ENCODE data around the gene CDC42BPB.
"Not testable (repeated sequence)": the region's sequence is repeated elsewhere in the genome, so short reads cannot be mapped to it uniquely, and the experiment has no call there.

CDC42BPB gene

DNA sequence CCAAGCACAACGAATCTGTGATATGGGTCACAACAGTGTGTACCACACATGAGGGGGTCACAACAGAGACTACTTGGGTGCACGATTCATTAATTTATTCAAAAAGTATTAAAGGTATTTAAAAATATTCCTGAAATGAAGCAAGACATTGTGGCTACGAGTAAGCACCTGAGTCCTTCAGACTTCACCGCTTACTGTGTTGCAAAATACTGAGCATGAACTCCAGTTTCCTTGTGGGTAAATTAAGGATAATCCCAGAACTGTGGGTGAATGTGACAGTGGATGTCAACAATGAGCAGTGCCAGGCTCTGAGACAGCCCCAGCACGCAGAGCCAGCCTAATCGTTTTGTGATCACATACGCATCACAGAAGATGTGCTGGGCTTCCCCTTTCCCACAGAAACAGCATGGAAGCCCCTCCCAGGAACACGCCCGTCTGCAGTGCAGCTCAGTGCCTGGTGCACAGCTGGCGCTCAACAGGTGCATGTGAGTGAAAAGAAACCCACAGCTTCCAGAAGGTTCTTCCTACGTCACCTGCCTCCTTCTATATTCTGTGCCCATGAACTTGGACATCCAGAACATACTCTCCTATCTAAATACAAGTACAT lies 29.1 kb downstream of the CDC42BPB start:
- TF ChIP-seq, protein P1, sequence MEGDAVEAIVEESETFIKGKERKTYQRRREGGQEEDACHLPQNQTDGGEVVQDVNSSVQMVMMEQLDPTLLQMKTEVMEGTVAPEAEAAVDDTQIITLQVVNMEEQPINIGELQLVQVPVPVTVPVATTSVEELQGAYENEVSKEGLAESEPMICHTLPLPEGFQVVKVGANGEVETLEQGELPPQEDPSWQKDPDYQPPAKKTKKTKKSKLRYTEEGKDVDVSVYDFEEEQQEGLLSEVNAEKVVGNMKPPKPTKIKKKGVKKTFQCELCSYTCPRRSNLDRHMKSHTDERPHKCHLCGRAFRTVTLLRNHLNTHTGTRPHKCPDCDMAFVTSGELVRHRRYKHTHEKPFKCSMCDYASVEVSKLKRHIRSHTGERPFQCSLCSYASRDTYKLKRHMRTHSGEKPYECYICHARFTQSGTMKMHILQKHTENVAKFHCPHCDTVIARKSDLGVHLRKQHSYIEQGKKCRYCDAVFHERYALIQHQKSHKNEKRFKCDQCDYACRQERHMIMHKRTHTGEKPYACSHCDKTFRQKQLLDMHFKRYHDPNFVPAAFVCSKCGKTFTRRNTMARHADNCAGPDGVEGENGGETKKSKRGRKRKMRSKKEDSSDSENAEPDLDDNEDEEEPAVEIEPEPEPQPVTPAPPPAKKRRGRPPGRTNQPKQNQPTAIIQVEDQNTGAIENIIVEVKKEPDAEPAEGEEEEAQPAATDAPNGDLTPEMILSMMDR (IDR thresholded peaks at IDR 0.05; ENCODE audit: borderline replicate concordance, extremely low read depth, low read length, poor library complexity, severe bottlenecking), result no peak
- Histone ChIP-seq H4K20me1 (ENCODE audit: insufficient read depth, low read length) (no peaks in the 10 kb centered on the region), H3K79me2 (ENCODE audit: insufficient read depth, low read length) (no peaks in the 10 kb centered on the region), H3K4me3 (ENCODE audit: low read depth in 1 of 2, low read length in 2 of 2) (no peak overlapping the region), H3K4me2 (ENCODE audit: insufficient read depth, low read length) (no peak overlapping the region), H2AFZ (ENCODE audit: low read depth, low read length) (no peak overlapping the region), H3K36me3 (ENCODE audit: insufficient read depth, low read length) (no peaks in the 10 kb centered on the region), H3K9me3 (ENCODE audit: insufficient read depth, low read length, severe bottlenecking) (no peaks in the 10 kb centered on the region), H3K27ac (ENCODE audit: low read length) (no peak overlapping the region), H3K27me3 (ENCODE audit: insufficient read depth, low read length, poor library complexity) (no peaks in the 10 kb centered on the region), H3K4me1 (ENCODE audit: insufficient read depth, low read length) (no peaks in the 10 kb centered on the region), H3K9ac (ENCODE audit: low read depth, low read length) (no peak overlapping the region)
- ATAC-seq (ENCODE audit: insufficient read depth, low read depth) (no peak), DNase-seq (no peak)

DNA sequence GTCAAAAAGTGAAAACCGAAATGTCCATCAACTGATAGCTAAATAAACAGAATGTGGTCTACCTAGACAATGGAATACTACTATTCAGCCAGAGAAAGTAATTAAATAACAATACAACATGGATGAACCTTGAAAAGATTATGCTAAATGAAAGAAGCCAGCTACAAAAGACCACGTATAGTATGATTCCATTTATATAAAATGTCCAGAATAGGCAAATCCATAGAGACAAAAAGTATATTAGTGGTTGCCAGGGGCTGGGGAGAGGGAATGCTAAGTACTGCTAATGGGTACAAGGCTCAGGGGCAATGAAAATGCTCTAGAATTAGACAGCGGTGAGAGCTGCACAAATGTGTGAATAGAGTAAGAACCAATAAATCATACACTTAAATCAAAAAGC lies 29.9 kb downstream of the CDC42BPB start:
- no peaks in the 10 kb centered on the region for H3K9me3 ChIP-seq (ENCODE audit: insufficient read depth, low read length, severe bottlenecking)
- no peaks in the 10 kb centered on the region for H3K4me1 ChIP-seq (ENCODE audit: insufficient read depth, low read length)
- H4K20me1 ChIP-seq (ENCODE audit: insufficient read depth, low read length), result no peaks in the 10 kb centered on the region
- H3K4me3 ChIP-seq (ENCODE audit: low read depth in 1 of 2, low read length in 2 of 2), result no peak overlapping the region
- H3K36me3 ChIP-seq (ENCODE audit: insufficient read depth, low read length), result no peaks in the 10 kb centered on the region
- H2AFZ ChIP-seq (ENCODE audit: low read depth, low read length), result no peak overlapping the region
- H3K79me2 ChIP-seq (ENCODE audit: insufficient read depth, low read length), result no peaks in the 10 kb centered on the region
- no peak overlapping the region for H3K4me2 ChIP-seq (ENCODE audit: insufficient read depth, low read length)
- no peak for TF ChIP-seq EZH2 (IDR thresholded peaks at IDR 0.05; ENCODE audit: borderline replicate concordance, low read depth, low read length, severe bottlenecking)
- TF ChIP-seq, protein P1 (IDR thresholded peaks at IDR 0.05; ENCODE audit: borderline replicate concordance, extremely low read depth, low read length, poor library complexity, severe bottlenecking), result no peak
- H3K27me3 ChIP-seq (ENCODE audit: insufficient read depth, low read length, poor library complexity), result no peaks in the 10 kb centered on the region
- no peak overlapping the region for H3K27ac ChIP-seq (ENCODE audit: low read length)
- ATAC-seq (ENCODE audit: insufficient read depth, low read depth), result no peak
- H3K9ac ChIP-seq (ENCODE audit: low read depth, low read length), result no peak overlapping the region
- DNase-seq, result no peak

DNA sequence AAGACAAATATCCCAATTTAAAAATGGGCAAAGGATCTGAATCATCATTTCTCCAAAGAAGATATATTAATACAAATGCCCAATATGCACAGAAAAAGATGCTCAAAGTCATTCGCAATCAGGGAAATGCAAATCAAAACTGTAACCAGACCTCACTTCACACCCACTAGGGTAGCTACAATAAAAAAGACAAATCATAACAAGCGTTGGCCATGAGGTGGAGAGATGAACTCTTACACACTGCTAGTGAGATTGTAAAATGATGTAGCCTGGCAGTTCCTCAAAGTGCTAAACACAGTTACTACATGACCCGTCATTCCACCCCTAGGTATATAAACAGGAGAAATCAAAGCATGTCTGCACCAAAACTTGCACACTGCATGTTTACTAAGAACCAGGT lies 30.4 kb downstream of the CDC42BPB start:
- ATAC-seq (ENCODE audit: insufficient read depth, low read depth), result no peak
- peaks cover 3% of the 10 kb centered on the region for H3K27me3 ChIP-seq (ENCODE audit: insufficient read depth, low read length, poor library complexity)
- no peak overlapping the region for H3K9ac ChIP-seq (ENCODE audit: low read depth, low read length)
- no peaks in the 10 kb centered on the region for H3K4me1 ChIP-seq (ENCODE audit: insufficient read depth, low read length)
- H3K27ac ChIP-seq (ENCODE audit: low read length), result no peak overlapping the region
- no peaks in the 10 kb centered on the region for H4K20me1 ChIP-seq (ENCODE audit: insufficient read depth, low read length)
- H3K4me3 ChIP-seq (ENCODE audit: low read depth in 1 of 2, low read length in 2 of 2), result no peak overlapping the region
- H3K79me2 ChIP-seq (ENCODE audit: insufficient read depth, low read length), result no peaks in the 10 kb centered on the region
- H3K9me3 ChIP-seq (ENCODE audit: insufficient read depth, low read length, severe bottlenecking), result no peaks in the 10 kb centered on the region
- DNase-seq, result no peak
- H3K36me3 ChIP-seq (ENCODE audit: insufficient read depth, low read length), result no peaks in the 10 kb centered on the region
- H3K4me2 ChIP-seq (ENCODE audit: insufficient read depth, low read length), result no peak overlapping the region
- TF ChIP-seq, protein P1 (IDR thresholded peaks at IDR 0.05; ENCODE audit: borderline replicate concordance, extremely low read depth, low read length, poor library complexity, severe bottlenecking), result no peak
- no peak for TF ChIP-seq EZH2 (IDR thresholded peaks at IDR 0.05; ENCODE audit: borderline replicate concordance, low read depth, low read length, severe bottlenecking)
- no peak overlapping the region for H2AFZ ChIP-seq (ENCODE audit: low read depth, low read length)

DNA sequence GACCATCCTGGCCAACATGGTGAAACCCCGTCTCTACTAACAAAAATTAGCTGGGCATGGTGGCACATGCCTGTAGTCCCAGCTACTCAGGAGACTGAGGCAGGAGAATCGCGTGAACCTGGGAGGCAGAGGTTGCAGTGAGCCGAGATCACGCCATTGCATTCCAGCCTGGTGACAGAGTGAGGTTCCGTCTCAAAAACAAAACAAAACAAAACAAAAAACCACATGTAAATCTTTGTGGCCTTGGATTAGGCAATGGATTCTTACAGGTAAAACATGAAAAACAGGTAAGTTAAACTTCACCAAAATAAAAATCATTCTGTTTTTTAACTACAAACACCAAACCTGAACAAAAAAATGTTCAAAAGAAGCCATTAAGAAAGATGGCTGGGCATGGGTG lies 31.2 kb downstream of the CDC42BPB start:
- not testable (repeated sequence) for H3K9ac ChIP-seq (ENCODE audit: low read depth, low read length); H3K27ac ChIP-seq (ENCODE audit: low read length); H3K36me3 ChIP-seq (ENCODE audit: insufficient read depth, low read length); DNase-seq; H3K4me2 ChIP-seq (ENCODE audit: insufficient read depth, low read length); H3K4me1 ChIP-seq (ENCODE audit: insufficient read depth, low read length); H3K9me3 ChIP-seq (ENCODE audit: insufficient read depth, low read length, severe bottlenecking); H3K79me2 ChIP-seq (ENCODE audit: insufficient read depth, low read length); H4K20me1 ChIP-seq (ENCODE audit: insufficient read depth, low read length); H3K4me3 ChIP-seq (ENCODE audit: low read depth in 1 of 2, low read length in 2 of 2); ATAC-seq (ENCODE audit: insufficient read depth, low read depth); H3K27me3 ChIP-seq (ENCODE audit: insufficient read depth, low read length, poor library complexity); H2AFZ ChIP-seq (ENCODE audit: low read depth, low read length)

All from DND-41 (cell line).